Endodermal cell (in vitro differentiated cells): ENCODE results near the gene GADL1. TPM values are rescaled to one million over a fixed set of nuclear protein-coding genes. Genes with fewer than 3 reads are reported as not detected.

Experiments
- DNase-seq: peaks from one replicate; pipeline ENCODE4 v3.0.0-alpha.2; 2017
- H3K27ac ChIP-seq: 2 replicates; pipeline ENCODE4 v1.5.1; 2013; ENCODE audit warnings: mild to moderate bottlenecking, low read depth, low read length, moderate library complexity
- H3K27me3 ChIP-seq: 2 replicates; pipeline ENCODE4 v1.6.1; 2013; ENCODE audit warnings: mild to moderate bottlenecking, low read length, moderate library complexity; ENCODE audit not compliant: insufficient read depth, control insufficient read depth, poor library complexity, severe bottlenecking
- H3K36me3 ChIP-seq: 2 replicates; pipeline ENCODE4 v1.7.0; 2013; ENCODE audit warnings: mild to moderate bottlenecking, low read length, moderate library complexity; ENCODE audit not compliant: control insufficient read depth, insufficient read depth
- H3K4me1 ChIP-seq: one replicate; pipeline ENCODE4 v1.7.0; 2013; ENCODE audit warnings: low read length; ENCODE audit not compliant: control insufficient read depth, insufficient read depth
- H3K4me3 ChIP-seq: 2 replicates; pipeline ENCODE4 v1.5.1; 2013; ENCODE audit warnings: mild to moderate bottlenecking, low read length, moderate library complexity
- H3K9ac ChIP-seq: 2 replicates; pipeline ENCODE4 v1.6.1; 2013; ENCODE audit warnings: mild to moderate bottlenecking, low read length, moderate library complexity; ENCODE audit not compliant: poor library complexity, severe bottlenecking; ENCODE audit errors: extremely low read depth
- H3K9me3 ChIP-seq: 2 replicates; pipeline ENCODE4 v1.6.1; 2013; ENCODE audit warnings: mild to moderate bottlenecking, low read length, moderate library complexity; ENCODE audit not compliant: control insufficient read depth
- H3K27ac Mint-ChIP-seq: 2 replicates; pipeline ENCODE4 v1.8.0; 2020; ENCODE audit warnings: mixed read lengths
- H3K27me3 Mint-ChIP-seq: 2 replicates; pipeline ENCODE4 v1.8.0; 2021; ENCODE audit warnings: mild to moderate bottlenecking, mixed read lengths; ENCODE audit not compliant: insufficient read depth
- H3K36me3 Mint-ChIP-seq: 2 replicates; pipeline ENCODE4 v1.8.0; 2020; ENCODE audit warnings: low read depth, mixed read lengths
- H3K4me1 Mint-ChIP-seq: 2 replicates; pipeline ENCODE4 v1.8.0; 2020; ENCODE audit warnings: mixed read lengths
- H3K4me3 Mint-ChIP-seq: 2 replicates; pipeline ENCODE4 v1.8.0; 2020; ENCODE audit warnings: mild to moderate bottlenecking, moderate library complexity, mixed read lengths
- H3K9me3 Mint-ChIP-seq: 2 replicates; pipeline ENCODE4 v1.8.0; 2020; ENCODE audit warnings: mild to moderate bottlenecking, mixed read lengths
- WGBS, 2 experiments: methylation state at CpG; one replicate each; pipeline versions ENCODE4 v1.1.5 to v1.1.7; 2013; ENCODE audit warnings: missing lambda C conversion rate in 2 of 2, mixed read lengths in 1 of 2; ENCODE audit not compliant: insufficient coverage in 1 of 2, insufficient read length in 1 of 2; 5-methylcytosine and 5-hydroxymethylcytosine counted together
- total RNA-seq, 2 donors: library from RNA; stranded (reverse); fragmentation: NEBNext Ultra II Directional in 1 of 2; extraction: Animal tissue kit (Norgen Biotek cat#: 25700) in 1 of 2; gene quantifications; 2 replicates in 1 of 2; 3 replicates in 1 of 2; pipeline ENCODE4 v1.2.1, GENCODE V29; 2021
- TF ChIP-seq, protein P1 (sequence below): fragments of 200-600 bp; sonication (generic); conservative IDR thresholded peaks from 2 replicates; pipeline ENCODE4 v1.5.0; 2021; ENCODE audit warnings: antibody characterized with exemption, mild to moderate bottlenecking

The GADL1 gene
- total RNA-seq, 2 donors from 2014 or later = 0.11 TPM; not detected in 1

DNA sequence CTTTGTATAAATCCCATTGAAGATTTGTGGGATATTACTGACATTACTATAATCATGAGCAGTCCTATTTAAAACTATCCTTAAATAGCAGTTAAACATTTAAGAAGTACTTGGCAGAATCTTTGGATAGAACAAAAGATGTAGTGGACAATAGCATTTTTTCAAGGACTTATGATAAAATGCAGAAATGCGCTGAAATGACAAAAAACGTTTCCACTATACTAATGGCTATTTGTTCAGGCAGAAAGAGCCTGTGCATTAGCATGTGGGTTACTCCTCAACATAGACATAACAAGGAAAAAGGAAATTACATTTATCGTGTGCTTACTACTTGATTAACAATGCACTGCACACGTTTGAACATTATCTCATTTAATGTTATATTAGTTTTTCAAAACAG lies 80.7 kb downstream of the GADL1 start:
- Mint-ChIP-seq H3K27me3 (no peaks in the 10 kb centered on the region), H3K36me3 (no peaks in the 10 kb centered on the region), H3K4me3 (no peak overlapping the region), H3K4me1 (no peaks in the 10 kb centered on the region), H3K9me3 (no peaks in the 10 kb centered on the region), H3K27ac (no peak overlapping the region)
- Histone ChIP-seq H3K27ac (no peak overlapping the region), H3K9ac (no peak overlapping the region), H3K4me3 (no peak overlapping the region), H3K9me3 (no peaks in the 10 kb centered on the region), H3K4me1 (no peaks in the 10 kb centered on the region), H3K36me3 (no peaks in the 10 kb centered on the region), H3K27me3 (no peaks in the 10 kb centered on the region)
- DNase-seq = no peak
- TF ChIP-seq, protein P1, sequence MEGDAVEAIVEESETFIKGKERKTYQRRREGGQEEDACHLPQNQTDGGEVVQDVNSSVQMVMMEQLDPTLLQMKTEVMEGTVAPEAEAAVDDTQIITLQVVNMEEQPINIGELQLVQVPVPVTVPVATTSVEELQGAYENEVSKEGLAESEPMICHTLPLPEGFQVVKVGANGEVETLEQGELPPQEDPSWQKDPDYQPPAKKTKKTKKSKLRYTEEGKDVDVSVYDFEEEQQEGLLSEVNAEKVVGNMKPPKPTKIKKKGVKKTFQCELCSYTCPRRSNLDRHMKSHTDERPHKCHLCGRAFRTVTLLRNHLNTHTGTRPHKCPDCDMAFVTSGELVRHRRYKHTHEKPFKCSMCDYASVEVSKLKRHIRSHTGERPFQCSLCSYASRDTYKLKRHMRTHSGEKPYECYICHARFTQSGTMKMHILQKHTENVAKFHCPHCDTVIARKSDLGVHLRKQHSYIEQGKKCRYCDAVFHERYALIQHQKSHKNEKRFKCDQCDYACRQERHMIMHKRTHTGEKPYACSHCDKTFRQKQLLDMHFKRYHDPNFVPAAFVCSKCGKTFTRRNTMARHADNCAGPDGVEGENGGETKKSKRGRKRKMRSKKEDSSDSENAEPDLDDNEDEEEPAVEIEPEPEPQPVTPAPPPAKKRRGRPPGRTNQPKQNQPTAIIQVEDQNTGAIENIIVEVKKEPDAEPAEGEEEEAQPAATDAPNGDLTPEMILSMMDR = no peak
- 82 to 93% methylated on average over 2 to 4 of the region's 4 CpGs for WGBS, 2 experiments

DNA sequence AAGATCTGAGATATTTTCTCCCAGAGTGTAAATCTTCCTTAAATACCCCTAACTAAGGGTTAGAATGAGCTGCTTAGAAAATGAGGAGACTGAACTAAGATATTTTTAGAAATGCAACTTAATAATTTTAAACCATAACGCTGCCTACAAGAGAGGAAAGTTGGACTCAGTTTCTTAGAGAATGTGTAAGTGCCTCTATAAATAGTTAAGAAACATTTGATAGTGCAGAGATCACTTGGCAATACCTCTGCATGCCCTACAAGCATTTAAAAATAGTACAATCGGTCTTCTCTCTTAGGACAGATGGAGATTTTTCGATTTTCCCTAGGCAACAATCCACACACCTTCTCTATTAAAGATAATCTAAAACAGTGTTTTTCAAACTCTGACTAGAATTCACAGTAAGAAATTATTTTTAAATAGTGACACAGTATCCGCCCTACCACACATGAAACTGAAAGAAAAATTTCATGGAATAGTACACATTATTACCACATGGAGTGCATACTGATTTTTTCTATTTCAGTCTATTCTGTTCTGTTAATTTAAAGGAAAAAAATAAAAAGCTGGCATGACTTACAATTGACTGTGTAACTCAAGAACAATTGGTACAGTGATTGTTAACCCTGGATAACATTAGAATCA lies 83.2 kb downstream of the GADL1 start:
- TF ChIP-seq, protein P1 = no peak
- no peak for DNase-seq
- Mint-ChIP-seq H3K27ac (no peak overlapping the region), H3K9me3 (no peaks in the 10 kb centered on the region), H3K4me3 (no peak overlapping the region), H3K36me3 (no peaks in the 10 kb centered on the region), H3K27me3 (no peaks in the 10 kb centered on the region), H3K4me1 (no peaks in the 10 kb centered on the region)
- 87 to 88% methylated on average over 3 to 4 of the region's 4 CpGs for WGBS, 2 experiments
- Histone ChIP-seq H3K9ac (no peak overlapping the region), H3K4me1 (no peaks in the 10 kb centered on the region), H3K27ac (no peak overlapping the region), H3K27me3 (no peaks in the 10 kb centered on the region), H3K4me3 (no peak overlapping the region), H3K36me3 (no peaks in the 10 kb centered on the region), H3K9me3 (no peaks in the 10 kb centered on the region)

DNA sequence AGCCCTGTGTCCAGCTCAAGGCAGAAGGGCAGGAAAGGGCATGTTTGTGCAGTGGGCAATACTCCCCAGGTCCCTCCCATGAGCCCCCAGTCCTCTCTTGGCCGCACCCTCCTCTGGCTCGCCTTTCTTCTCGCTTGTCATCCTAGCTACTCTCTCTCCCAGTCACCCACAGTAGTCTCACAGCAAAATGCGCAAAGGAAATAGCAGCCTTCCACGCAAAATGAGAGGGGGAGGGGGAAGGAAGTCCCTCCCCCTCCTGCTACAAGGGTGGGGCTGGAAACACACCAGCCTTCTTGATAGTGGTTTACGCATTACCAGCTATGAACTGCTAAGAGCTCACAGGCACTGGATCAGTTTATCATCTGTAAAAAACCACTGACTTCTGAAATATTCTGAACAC lies 83.8 kb downstream of the GADL1 start:
- Mint-ChIP-seq H3K4me3 (no peak overlapping the region), H3K36me3 (no peaks in the 10 kb centered on the region), H3K27me3 (no peaks in the 10 kb centered on the region), H3K9me3 (no peaks in the 10 kb centered on the region), H3K4me1 (no peaks in the 10 kb centered on the region), H3K27ac (no peak overlapping the region)
- DNase-seq = no peak
- 88 to 92% methylated on average over 2 to 6 of the region's 6 CpGs for WGBS, 2 experiments
- H3K4me1 ChIP-seq = no peaks in the 10 kb centered on the region
- no peak overlapping the region for H3K4me3 ChIP-seq
- H3K9me3 ChIP-seq = no peaks in the 10 kb centered on the region
- TF ChIP-seq, protein P1 = no peak
- no peak overlapping the region for H3K27ac ChIP-seq
- H3K9ac ChIP-seq = no peak overlapping the region
- no peaks in the 10 kb centered on the region for H3K27me3 ChIP-seq
- H3K36me3 ChIP-seq = no peaks in the 10 kb centered on the region
